ENCODE results near the gene RNF115.
"Not testable (repeated sequence)": the region's sequence is repeated elsewhere in the genome, so short reads cannot be mapped to it uniquely, and the experiment has no call there.

The RNF115 gene

GRCh38 chr1:145823565-145824498 is at the start of gene RNF115, which contains the start of gene POLR3C:
Gene RNF115 (minus strand): TSS chr1:145824095. CDS start chr1:145823873, 222 bp downstream.
Gene POLR3C (plus strand): TSS chr1:145824200. CDS start chr1:145825777, 1,577 bp downstream.
- peak; percentile 88 for DNase-seq

- peak; percentile 15 for DNase-seq
Measured at GRCh38 chr1:145871994-145872924, 48.4 kb upstream of the RNF115 start.

- DNase-seq = no peak
Measured at GRCh38 chr1:145868232-145868631, 44.3 kb upstream of the RNF115 start.

GRCh38 chr1:145863282-145864018 is 39.6 kb upstream of the RNF115 start:
- no peak for DNase-seq

DNA sequence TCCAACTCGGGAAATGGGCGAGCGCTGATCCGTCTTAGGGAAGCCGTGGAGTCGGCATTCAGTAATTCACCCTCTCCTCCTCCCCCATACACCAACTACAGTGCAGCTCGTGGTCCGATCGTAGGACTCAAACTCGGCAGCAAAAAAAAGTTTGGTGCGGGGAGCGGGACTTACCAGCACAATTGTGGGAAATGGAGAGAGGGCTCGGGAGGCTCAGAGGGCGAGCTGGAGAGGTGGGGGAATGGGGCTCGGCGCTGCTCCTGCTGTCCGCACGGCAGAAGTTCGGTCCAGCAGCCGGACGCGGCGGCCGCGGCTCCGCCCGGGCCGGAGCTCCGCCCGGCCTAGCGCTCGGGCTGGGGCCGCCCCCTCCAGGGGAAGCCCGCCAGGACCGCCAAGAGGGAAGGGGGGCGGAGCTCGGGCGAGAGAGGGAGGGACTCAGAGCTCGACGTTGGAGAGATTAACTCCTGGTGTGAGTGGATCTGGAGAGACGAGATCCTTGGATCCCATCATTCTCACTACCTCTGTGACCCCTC is 35.7 kb upstream of the RNF115 start:
- peak; percentile 73 for DNase-seq

DNA sequence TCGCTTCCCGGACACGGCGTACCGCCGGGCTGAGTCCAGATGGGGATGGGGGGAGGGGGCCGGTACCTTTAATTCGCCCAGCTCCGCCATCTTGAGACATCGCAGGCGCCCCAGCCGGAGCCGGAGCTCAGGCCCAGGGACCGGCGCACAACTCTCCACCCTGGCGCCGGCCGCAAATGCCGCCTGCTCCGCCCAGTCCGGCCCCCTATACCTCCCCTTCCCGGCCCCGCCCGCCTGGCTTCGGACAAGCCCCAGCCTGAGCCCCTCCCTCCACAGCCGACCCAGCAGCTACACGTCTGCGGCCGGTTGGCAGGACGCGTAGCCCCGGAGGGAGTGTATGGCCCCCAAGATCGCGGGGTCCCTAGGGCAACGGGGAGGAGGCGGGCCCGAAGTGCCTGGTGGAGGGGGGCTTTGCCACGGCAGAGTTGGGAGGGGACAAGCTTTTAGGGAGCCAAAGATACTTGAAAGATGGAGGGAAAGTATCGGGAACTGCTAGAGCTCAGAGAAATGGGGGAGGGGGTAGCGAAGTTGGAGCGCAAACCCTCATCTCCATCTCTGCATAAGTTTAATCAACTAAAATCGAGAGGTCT is 35.1 kb upstream of the RNF115 start, which contains the start of gene PIAS3:
TSS of gene PIAS3 (minus strand) at position 181 of the 590 bp plus-strand sequence. CDS start at position 90, 91 bp downstream.
- peak; percentile 85 for DNase-seq

GRCh38 chr1:145858238-145858900 is 34.5 kb upstream of the RNF115 start:
- DNase-seq = peak; percentile 64

DNA sequence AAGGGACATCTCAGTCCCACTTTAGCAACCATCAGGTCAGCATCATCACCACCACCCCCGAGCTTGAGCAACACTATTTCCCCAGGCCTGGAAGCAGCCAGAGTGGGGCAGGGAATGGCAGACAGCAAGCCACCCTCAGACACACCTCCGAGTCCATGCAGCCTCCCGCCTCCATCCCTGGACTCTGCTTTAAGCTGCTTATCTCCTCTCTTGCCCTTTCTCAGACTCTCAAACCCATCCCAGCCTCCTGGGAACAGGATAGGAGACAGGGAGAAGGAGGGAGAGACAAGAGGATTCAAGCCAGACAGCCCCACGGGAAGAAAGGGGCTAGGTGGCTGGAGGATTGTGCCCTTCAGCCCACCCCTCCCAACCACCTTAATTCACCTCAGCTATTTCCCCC is 33.3 kb upstream of the RNF115 start:
- DNase-seq = no peak

GRCh38 chr1:145855426-145855948 is 31.6 kb upstream of the RNF115 start:
- DNase-seq = no peak

GRCh38 chr1:145849356-145850160 is 25.7 kb upstream of the RNF115 start:
- DNase-seq = no peak

DNA sequence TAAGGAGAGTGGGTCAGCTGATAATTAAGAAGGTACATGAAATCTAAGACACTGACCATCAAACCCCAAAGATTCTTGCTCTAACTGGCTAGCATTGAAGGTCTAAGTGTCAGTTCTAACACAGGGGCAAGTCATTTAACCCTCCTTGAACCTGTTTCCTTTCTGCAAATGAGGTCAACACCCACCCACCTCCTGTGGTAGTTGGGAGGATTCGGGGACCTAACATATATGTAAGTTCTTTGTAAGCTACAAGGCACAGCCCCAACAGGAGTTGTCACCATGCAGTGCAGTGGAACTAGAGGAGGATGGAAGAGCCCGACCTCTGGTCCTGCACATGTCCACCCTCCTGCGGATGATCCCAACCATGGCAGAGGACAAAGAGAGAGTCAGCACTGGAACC is 23.9 kb upstream of the RNF115 start:
- no peak for DNase-seq

- DNase-seq = peak; percentile 16
Measured at GRCh38 chr1:145846201-145846612, 22.3 kb upstream of the RNF115 start.

- peak; percentile 71 for DNase-seq
Measured at GRCh38 chr1:145845514-145846161, 21.7 kb upstream of the RNF115 start, which contains the start of gene NUDT17. Gene NUDT17 (plus strand): TSS chr1:145845630. CDS start chr1:145845641, 11 bp downstream.

GRCh38 chr1:145845144-145845513 is 21.2 kb upstream of the RNF115 start:
- no peak for DNase-seq

DNA sequence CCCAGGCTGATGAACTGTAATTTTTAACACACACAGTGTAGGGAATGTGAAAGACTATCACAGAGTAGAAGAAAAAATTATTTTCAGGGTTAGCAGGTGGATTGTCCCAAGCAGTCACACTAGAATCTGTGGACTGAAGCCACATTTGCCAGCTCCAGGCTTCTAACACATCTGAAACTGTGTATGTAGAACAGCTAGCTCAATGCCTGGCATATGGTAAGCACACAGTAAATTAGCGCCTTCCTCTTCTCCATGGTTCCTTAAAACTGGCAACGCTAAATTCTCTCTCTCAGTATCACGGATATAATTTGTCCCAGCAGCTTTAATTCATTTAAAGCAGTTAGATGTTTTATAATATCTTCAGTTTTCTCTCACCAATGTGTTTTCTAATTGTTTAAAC is 19.1 kb upstream of the RNF115 start:
- DNase-seq = no peak

GRCh38 chr1:145837656-145838055 is 13.8 kb upstream of the RNF115 start:
- no peak for DNase-seq

DNA sequence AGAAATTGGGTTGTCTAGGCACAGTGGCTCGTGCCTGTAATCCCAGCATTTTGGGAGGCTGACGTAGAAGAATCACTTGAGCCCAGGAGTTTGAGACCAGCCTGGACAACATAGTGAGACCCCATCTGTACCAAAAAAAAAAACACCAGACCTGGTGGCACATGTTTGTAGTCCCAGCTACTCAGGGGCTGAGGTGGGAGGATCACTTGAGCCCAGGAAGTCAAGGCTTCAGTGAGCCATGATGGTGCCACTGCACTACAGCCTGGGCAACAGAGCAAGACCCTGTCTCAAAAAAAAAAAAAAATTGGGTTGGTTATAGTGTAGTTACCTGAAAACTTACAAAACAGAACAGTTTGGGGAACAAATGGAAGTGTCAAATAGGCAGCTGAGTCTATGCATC is 6.9 kb upstream of the RNF115 start:
- DNase-seq = not testable (repeated sequence)

DNA sequence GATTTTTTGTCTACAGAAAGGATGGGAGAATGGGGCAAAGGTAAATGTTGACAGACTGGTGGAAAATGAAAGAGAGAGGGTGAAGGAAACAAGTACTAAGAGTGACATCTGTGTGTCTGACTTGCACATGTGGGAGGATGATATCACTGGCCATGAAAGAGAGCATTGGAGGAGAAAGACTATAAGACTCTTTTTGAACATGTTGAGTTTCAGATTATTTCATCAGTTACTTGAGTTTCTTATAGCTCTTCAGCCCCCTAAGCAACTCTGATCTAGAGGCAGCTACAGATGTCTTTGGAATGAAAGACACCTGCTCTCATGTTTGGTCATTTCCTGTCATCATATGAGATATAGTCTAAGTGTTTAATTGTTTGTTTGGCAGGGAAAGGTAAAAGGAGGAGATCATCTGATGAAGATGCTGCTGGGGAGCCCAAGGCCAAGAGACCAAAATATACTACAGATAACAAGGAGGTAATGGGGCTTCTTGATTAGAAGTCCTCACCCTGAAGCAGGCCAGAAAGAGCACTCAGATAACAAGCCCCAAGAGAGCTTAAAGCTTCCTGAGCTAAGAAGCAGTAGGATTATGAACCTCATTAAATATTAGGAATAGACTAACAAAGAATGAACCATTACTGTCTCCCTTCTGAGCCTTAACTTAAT is 4.6 kb upstream of the RNF115 start:
- DNase-seq = no peak

- no peak for DNase-seq
Measured at GRCh38 chr1:145827966-145828365, 4.1 kb upstream of the RNF115 start.

Measured in CD4-positive, alpha-beta T cell treated with Interferon gamma for 1 hour (primary cell).